Adipose tissue (tissue), 3 donors: ENCODE results near the gene KANK2. TPM values are rescaled to one million over a fixed set of nuclear protein-coding genes. Genes with fewer than 3 reads are reported as not detected.

Experiments
- H3K27ac ChIP-seq: one replicate; pipeline ENCODE4 v1.5.1; 2013; ENCODE audit warnings: low read depth, low read length
- whole genome bisulfite sequencing, 3 donors: extraction: QIAGEN DNeasy Blood & Tissue Kit; methylation state at CpG; one replicate each; pipeline ENCODE4 v1.1.7; 2013; 5-methylcytosine and 5-hydroxymethylcytosine counted together
- polyA plus RNA-seq, 3 donors: library from polyadenylated mRNA; stranded (reverse); fragments of 200-250 nt; gene quantifications; one replicate each; pipeline ENCODE4 v1.2.3, GENCODE V29; 2013
- donor health status: healthy with polysubstance abuse.
- donor health status: Bipolar disorder and iron deficiency.
- donor health status: healthy.

The KANK2 gene
- polyA plus RNA-seq, 3 donors = 34.3 to 583 (median 148) TPM

- H3K27ac ChIP-seq = peak overlapping the region; percentile 28
- 88 to 89% (median 88%) methylated on average over 19 to 20 of the region's 20 CpGs for WGBS, 3 donors
Measured at GRCh38 chr19:11202488-11203193, 5.3 kb upstream of the KANK2 start.

- 95 to 96% (median 95%) methylated on average over 24 of the region's 24 CpGs for WGBS, 3 donors
- H3K27ac ChIP-seq = no peak overlapping the region
Measured at GRCh38 chr19:11201791-11202190, 4.4 kb upstream of the KANK2 start.

- WGBS, 3 donors = 88 to 93% (median 92%) methylated on average over 9 of the region's 9 CpGs
- H3K27ac ChIP-seq = no peak overlapping the region
Measured at GRCh38 chr19:11200931-11201330, 3.6 kb upstream of the KANK2 start.

DNA sequence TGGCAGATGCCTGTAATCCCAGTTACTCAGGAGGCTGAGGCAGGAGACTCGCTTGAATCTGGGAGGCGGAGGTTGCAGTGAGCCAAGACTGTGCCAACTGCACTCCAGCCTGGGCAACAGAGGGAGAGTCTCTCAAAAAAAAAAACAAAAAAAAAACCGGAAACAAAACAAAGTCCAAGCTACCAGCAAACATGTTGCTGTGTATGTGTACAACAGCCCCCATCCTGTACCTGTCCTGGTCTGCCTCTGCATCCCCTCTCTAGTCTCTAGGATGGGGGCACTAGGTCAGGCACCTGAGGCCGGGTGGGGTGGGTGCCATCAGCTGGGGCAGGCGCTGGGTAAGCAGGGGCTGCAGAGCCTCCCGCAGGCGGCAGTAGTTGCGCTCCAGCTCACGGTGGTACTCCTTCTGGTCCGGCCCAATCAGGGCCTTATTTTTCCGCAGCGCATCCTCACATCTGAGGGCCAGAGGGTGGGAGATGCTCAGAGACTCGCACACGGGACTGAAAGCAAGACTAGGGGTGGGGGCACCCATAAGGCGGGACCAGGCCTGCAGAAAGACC lies 2.8 kb upstream of the KANK2 start:
- no peak overlapping the region for H3K27ac ChIP-seq

DNA sequence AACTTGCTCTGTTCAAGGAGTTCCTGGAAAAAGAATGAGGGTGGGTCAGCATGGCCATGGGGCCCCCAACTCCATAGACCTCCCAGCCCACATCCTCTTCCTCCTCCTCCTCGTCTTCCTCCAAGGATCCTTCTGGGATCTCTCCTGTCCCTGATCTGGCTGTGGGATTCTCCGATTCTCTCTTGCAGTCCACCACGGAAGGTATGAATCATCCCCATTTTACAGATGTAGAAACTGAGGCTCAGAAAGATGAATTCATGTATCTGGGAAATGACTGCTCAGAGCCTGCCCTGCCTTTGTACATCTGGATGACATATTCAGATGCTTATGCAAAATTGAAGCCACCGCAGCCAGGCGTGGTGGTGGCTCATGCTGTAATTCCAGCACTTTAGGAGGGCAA lies 2.2 kb upstream of the KANK2 start:
- WGBS, 3 donors = 62 to 91% (median 75%) methylated on average over 5 of the region's 5 CpGs
- no peak overlapping the region for H3K27ac ChIP-seq

More for the DNA sequence above, 2.8 kb upstream of the KANK2 start:
- WGBS, 3 donors = 84 to 92% (median 89%) methylated on average over 15 of the region's 15 CpGs

GRCh38 chr19:11198769-11199424 lies 1.6 kb upstream of the KANK2 start:
- no peak overlapping the region for H3K27ac ChIP-seq
- 65 to 74% (median 71%) methylated on average over 7 of the region's 7 CpGs for WGBS, 3 donors

DNA sequence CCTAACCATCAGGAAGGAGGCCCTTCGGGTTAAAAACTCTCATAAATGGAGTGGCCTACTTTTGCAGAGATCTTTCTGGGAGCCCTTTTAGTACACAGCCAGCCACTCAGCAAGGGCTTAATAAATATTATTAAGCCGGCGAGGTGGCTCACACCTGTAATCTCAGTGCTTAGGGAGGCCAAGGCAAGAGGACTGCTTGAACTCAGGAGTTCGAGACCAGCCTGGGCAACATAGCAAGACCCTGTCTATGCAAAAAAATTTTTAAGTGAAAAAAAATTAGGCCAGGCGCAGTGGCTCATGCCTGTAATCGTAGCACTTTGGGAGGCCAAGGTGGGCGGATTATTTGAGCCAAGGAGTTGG lies 810 bp upstream of the KANK2 start:
- WGBS, 3 donors = 62 to 81% (median 68%) methylated on average over 7 of the region's 7 CpGs
- H3K27ac ChIP-seq = no peak overlapping the region

DNA sequence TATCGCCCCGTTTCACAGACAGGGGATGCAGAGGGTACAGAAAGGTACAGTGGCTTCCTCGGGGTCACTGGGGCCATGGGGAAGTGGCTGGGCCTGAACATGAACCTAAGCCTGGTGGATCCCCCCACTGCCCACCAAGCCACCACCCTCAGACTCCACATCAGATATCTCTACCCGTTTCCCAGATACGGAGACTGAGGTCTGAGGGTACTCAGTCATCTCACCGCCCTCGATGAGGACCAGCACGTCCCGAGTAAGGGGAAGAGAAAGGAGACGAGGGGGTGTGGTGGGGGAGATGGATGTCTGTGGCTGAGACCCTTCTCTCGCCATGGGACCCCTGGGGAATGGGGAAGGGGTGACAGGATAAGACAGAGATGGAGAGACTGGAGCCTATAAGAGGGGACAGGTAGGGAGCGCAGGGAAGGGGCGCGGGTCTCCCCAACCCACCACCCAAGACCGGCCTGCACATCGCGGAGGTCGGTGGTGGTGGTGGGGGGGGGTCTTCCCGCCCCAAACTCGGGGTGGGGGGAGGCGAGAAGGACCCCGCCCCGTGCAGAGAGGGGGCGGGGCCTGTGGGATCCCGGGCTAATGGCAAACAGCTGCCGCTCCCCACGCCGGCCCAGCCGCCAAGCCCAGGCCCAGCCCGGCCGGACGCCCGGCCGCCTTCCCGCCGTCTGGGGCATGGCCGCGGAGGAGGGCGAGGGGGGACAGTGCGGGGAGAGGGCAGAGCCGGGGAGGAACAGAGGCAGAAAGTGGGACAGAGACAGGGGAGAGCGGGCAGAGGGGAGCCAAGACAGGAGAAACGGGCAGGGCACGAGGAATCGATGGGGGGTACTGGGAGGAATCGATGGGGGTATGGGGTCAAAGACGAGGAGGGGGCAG lies 698 bp downstream of the KANK2 start:
- WGBS, 3 donors = 13 to 25% (median 16%) methylated on average over 31 to 47 of the region's 47 CpGs

DNA sequence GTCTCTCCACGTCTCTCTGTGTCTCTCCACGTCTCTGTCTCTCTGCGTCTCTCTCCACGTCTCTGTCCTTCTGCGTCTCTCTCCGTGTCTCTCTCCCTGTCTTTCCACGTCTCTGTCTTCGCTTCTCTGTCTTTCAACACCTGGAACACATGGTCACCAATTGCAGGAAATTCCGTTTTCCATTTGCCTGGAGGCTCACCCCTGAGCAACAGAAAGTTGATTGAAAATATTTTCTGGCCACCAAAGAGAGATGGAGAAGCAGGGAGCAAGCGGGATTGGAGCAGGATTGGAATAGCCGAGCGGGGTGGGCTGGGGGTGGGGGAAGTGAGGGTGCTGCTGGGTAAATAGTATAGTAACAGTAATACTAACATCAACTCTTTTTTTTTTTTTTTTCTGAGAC lies 1.7 kb downstream of the KANK2 start:
- no peak overlapping the region for H3K27ac ChIP-seq
- 53 to 81% (median 54%) methylated on average over 11 to 12 of the region's 12 CpGs for WGBS, 3 donors

More for the DNA sequence above, 698 bp downstream of the KANK2 start:
- peak overlapping the region; percentile 9 for H3K27ac ChIP-seq

DNA sequence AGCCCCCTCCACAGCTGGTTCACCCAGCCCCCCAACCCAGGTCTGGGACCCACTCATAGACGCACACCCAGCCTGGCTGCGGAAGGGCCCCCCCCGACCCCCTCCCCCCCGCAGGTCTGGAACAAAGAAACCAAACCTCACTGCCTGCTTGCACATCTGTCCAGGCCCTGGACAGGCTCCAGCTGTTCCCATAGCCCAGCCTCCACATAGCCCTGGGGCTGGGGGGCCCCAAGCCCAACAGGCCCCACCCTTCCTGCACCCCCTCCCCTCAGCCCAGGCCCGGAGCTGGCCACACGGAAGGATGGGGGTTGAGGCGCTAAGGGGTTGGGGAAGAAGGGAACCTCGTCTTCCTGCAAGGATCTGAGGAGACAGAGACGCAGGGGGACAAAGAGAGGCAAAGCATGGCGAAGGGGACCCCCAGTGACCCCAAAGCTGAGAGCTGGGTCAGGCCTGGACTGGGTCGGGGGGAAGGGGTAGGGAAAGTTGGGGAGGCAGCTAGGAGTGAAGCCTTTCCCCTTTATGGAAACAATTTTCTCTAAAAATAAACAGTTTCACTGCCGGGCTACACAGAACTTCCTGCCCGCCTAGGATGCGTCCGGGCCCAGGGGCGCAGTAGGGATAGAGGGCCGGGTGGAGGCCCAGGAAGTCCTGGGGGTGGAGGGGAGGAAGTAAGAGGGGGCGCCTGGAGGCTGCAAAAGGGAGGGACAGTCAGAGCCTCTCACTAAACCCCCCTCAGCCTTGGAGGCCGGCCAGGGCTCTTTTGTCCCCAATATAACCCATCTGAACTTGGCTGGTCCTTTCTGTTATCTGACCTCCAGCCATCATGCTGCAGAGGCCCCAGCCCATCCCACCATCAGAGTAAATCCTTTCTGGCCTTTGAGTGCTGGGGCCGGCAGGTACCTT lies 2.4 kb downstream of the KANK2 start:
- no peak overlapping the region for H3K27ac ChIP-seq
- 12 to 46% (median 15%) methylated on average over 15 to 20 of the region's 20 CpGs for WGBS, 3 donors

DNA sequence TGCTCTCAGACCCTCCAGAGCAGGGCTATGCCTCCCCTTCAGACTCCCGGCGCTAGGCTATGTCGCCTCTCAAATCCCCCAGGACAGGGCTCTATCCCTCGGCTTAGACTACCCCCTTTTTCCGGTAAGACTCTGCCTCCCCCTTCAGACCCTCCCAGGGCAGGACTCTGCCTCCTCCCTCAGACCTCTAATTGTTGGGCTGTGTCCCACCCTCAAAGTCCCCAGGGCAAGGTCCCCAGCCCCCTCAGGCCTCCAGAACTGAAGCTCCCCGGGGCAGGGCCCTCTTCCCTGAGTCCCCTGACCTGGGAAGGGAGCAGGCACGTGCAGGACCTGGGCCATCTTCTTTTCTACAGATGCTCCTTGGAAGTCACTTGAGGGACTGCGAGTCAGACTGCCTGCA lies 3.2 kb downstream of the KANK2 start:
- 59 to 83% (median 65%) methylated on average over 8 of the region's 8 CpGs for WGBS, 3 donors
- H3K27ac ChIP-seq = no peak overlapping the region

DNA sequence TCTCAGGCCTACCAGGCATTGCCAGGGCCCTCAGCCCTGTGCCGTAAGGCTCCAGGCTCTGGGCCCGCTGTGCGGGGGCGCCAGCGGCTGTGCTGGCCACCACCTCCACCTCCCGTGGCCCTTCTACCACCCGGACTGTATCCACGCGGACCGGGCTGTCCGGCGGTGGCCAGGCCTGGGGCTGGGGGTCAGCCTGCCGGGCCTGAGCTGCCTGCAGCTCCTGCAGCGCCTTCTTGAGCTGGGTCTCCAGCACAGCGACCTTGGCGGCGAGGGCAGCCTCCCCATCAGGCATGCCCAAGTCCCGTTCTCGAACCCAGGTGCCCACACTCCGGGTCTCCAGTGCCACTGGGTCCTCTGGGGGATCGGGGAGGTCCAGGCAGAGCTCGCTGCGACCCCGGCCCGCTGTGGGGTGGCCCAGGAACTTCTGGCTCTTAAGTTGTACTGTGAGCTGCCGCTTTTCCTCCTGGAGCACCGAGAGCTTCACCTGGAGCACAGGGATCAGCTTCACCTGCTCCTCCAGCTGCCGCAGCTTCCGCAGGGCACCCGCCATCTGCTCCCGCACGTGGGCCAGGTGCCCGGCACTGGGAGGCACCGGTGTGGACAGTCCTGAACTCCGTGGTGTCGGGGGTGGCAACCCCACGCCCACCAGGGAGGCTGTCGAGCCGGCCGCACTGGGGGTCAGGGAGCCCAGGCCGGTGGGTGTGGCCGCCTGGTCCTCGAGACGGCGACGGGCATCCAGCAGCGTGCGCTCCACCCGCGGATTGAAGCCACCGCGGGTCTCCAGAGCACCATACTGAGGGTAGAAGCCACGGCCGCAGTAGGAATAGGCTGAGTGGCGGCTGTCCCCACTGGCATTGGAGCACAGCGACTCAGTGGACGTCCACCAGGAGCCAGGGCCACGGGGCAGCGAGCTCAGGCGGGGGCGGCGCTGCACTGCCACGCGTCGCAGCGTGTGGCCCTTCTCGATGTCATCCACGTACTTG lies 4.1 kb downstream of the KANK2 start:
- WGBS, 3 donors = 92 to 94% (median 93%) methylated on average over 63 to 68 of the region's 68 CpGs
- no peak overlapping the region for H3K27ac ChIP-seq

- WGBS, 3 donors = 68 to 72% (median 70%) methylated on average over 5 of the region's 5 CpGs
- no peak overlapping the region for H3K27ac ChIP-seq
Measured at GRCh38 chr19:11191934-11192333, 5.4 kb downstream of the KANK2 start.

DNA sequence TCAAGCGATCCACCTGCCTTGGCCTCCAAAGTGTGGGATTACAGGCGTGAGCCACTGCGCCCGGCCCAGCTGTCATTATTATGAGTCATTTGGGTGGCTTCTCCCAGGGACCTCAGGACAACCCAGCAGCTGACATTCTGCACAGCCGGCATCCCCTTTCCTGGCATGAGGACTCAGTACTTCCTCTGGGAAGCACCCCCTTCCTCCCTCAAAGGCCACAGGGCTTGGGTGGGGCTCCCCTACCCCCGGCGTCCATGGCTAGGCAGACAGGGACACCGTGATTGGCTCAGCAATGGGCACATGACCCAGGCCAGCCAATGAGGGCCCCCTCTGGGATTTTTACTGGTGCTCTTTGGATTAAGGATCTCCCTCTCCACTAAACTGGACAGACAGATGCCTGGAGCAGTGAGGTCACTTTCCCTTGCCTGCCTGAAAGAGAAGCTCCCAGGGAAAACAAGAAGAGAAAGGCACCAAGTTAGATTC lies 6.0 kb downstream of the KANK2 start:
- WGBS, 3 donors = 20 to 76% (median 30%) methylated on average over 8 of the region's 8 CpGs

DNA sequence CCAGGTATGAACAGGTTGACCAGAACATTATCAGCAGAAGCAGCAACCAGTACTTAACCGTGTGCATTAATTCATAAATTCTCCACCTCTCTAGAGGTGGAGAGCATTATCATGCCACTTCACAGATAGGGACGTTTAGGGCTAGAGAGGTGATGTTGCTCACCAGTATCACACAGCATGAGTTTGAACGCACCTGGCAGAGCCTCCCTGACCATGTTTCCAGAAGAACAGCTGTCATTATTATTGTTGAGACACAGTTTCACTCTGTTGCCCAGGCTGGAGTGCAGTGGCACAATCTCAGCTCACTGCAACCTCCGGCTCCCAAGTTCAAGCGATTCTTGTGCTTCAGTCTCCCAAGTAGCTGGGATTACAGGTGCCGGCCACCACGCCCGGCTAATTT lies 6.8 kb downstream of the KANK2 start:
- WGBS, 3 donors = 86% methylated on average over 8 of the region's 8 CpGs
- no peak overlapping the region for H3K27ac ChIP-seq

More for the DNA sequence above, 6.0 kb downstream of the KANK2 start:
- H3K27ac ChIP-seq = no peak overlapping the region

GRCh38 chr19:11187441-11187840 lies 9.9 kb downstream of the KANK2 start:
- H3K27ac ChIP-seq = no peak overlapping the region
- 88 to 95% (median 94%) methylated on average over 9 of the region's 9 CpGs for WGBS, 3 donors

- WGBS, 3 donors = 70 to 92% (median 78%) methylated on average over 1 of the region's 1 CpG
- H3K27ac ChIP-seq = no peak overlapping the region
Measured at GRCh38 chr19:11182994-11183393, 14.4 kb downstream of the KANK2 start.
